ENCODE data around the gene GBP6.
"Not testable (repeated sequence)": the region's sequence is repeated elsewhere in the genome, so short reads cannot be mapped to it uniquely, and the experiment has no call there.

The GBP6 gene

GRCh38 chr1:89396902-89397301 is 33.0 kb downstream of the GBP6 start:
- DNase-seq (ENCODE audit: low spot score), result no peak
- Histone ChIP-seq H3K4me1 (ENCODE audit: insufficient read depth, poor library complexity, severe bottlenecking) (no peaks in the 10 kb centered on the region), H3K27ac (ENCODE audit: poor library complexity, severe bottlenecking) (no peak overlapping the region), H3K4me3 (ENCODE audit: severe bottlenecking) (no peak overlapping the region), H3K9me3 (ENCODE audit: severe bottlenecking) (no peaks in the 10 kb centered on the region), H3K36me3 (ENCODE audit: low read depth) (no peaks in the 10 kb centered on the region), H3K27me3 (ENCODE audit: insufficient read depth, poor library complexity, severe bottlenecking) (no peaks in the 10 kb centered on the region)
- TF ChIP-seq CTCF (IDR thresholded peaks at IDR 0.05; ENCODE audit: poor library complexity, severe bottlenecking), result no peak
- ATAC-seq (ENCODE audit: low read depth), result no peak

GRCh38 chr1:89405275-89405929 is 41.5 kb downstream of the GBP6 start:
- Histone ChIP-seq H3K9me3 (ENCODE audit: severe bottlenecking) (no peaks in the 10 kb centered on the region), H3K27me3 (ENCODE audit: insufficient read depth, poor library complexity, severe bottlenecking) (no peaks in the 10 kb centered on the region), H3K36me3 (ENCODE audit: low read depth) (no peaks in the 10 kb centered on the region), H3K4me3 (ENCODE audit: severe bottlenecking) (no peak overlapping the region), H3K27ac (ENCODE audit: poor library complexity, severe bottlenecking) (no peak overlapping the region), H3K4me1 (ENCODE audit: insufficient read depth, poor library complexity, severe bottlenecking) (no peaks in the 10 kb centered on the region)
- no peak for TF ChIP-seq CTCF (IDR thresholded peaks at IDR 0.05; ENCODE audit: poor library complexity, severe bottlenecking)
- DNase-seq (ENCODE audit: low spot score) (no peak), ATAC-seq (ENCODE audit: low read depth) (no peak)

GRCh38 chr1:89407360-89407759 is 43.5 kb downstream of the GBP6 start:
- H3K4me3 ChIP-seq (ENCODE audit: severe bottlenecking), result no peak overlapping the region
- no peak overlapping the region for H3K27ac ChIP-seq (ENCODE audit: poor library complexity, severe bottlenecking)
- DNase-seq (ENCODE audit: low spot score) (no peak), ATAC-seq (ENCODE audit: low read depth) (0 out of 3 replicates have a peak, but pooled peaks have one; percentile 14)
- H3K9me3 ChIP-seq (ENCODE audit: severe bottlenecking), result no peaks in the 10 kb centered on the region
- TF ChIP-seq CTCF (IDR thresholded peaks at IDR 0.05; ENCODE audit: poor library complexity, severe bottlenecking), result no peak
- H3K4me1 ChIP-seq (ENCODE audit: insufficient read depth, poor library complexity, severe bottlenecking), result no peaks in the 10 kb centered on the region
- no peaks in the 10 kb centered on the region for H3K36me3 ChIP-seq (ENCODE audit: low read depth)
- no peaks in the 10 kb centered on the region for H3K27me3 ChIP-seq (ENCODE audit: insufficient read depth, poor library complexity, severe bottlenecking)

GRCh38 chr1:89407768-89408167 is 43.9 kb downstream of the GBP6 start:
- not testable (repeated sequence) for H3K4me3 ChIP-seq (ENCODE audit: severe bottlenecking)

GRCh38 chr1:89425056-89425455 is 61.2 kb downstream of the GBP6 start:
- no peaks in the 10 kb centered on the region for H3K27me3 ChIP-seq (ENCODE audit: insufficient read depth, poor library complexity, severe bottlenecking)
- no peak for DNase-seq (ENCODE audit: low spot score)
- no peak for TF ChIP-seq CTCF (IDR thresholded peaks at IDR 0.05; ENCODE audit: poor library complexity, severe bottlenecking)
- H3K36me3 ChIP-seq (ENCODE audit: low read depth), result no peaks in the 10 kb centered on the region
- H3K9me3 ChIP-seq (ENCODE audit: severe bottlenecking), result no peaks in the 10 kb centered on the region
- no peak overlapping the region for H3K27ac ChIP-seq (ENCODE audit: poor library complexity, severe bottlenecking)
- ATAC-seq (ENCODE audit: low read depth), result peak; percentile 31; the same call in 1 of the 3 replicates
- H3K4me1 ChIP-seq (ENCODE audit: insufficient read depth, poor library complexity, severe bottlenecking), result no peaks in the 10 kb centered on the region
- H3K4me3 ChIP-seq (ENCODE audit: severe bottlenecking), result no peak overlapping the region

More at GRCh38 chr1:89407768-89408167, 43.9 kb downstream of the GBP6 start:
- not testable (repeated sequence) for H3K4me1 ChIP-seq (ENCODE audit: insufficient read depth, poor library complexity, severe bottlenecking); H3K27ac ChIP-seq (ENCODE audit: poor library complexity, severe bottlenecking); ATAC-seq (ENCODE audit: low read depth); H3K9me3 ChIP-seq (ENCODE audit: severe bottlenecking); H3K27me3 ChIP-seq (ENCODE audit: insufficient read depth, poor library complexity, severe bottlenecking); H3K36me3 ChIP-seq (ENCODE audit: low read depth); DNase-seq (ENCODE audit: low spot score)
